CD1c-positive myeloid dendritic cell (primary cell): ENCODE data around the gene ADCY6.
A peak's percentile ranks its signal among the peaks of the same experiment; 100 is the strongest.

ENCODE experiments used
- DNase-seq: peaks from one replicate; pipeline ENCODE4 v3.0.0-alpha.2; 2016; ENCODE audit errors: extremely low spot score

The ADCY6 gene

GRCh38 chr12:48783432-48783831 lies 5.5 kb downstream of the ADCY6 start:
- DNase-seq, result no peak

DNA sequence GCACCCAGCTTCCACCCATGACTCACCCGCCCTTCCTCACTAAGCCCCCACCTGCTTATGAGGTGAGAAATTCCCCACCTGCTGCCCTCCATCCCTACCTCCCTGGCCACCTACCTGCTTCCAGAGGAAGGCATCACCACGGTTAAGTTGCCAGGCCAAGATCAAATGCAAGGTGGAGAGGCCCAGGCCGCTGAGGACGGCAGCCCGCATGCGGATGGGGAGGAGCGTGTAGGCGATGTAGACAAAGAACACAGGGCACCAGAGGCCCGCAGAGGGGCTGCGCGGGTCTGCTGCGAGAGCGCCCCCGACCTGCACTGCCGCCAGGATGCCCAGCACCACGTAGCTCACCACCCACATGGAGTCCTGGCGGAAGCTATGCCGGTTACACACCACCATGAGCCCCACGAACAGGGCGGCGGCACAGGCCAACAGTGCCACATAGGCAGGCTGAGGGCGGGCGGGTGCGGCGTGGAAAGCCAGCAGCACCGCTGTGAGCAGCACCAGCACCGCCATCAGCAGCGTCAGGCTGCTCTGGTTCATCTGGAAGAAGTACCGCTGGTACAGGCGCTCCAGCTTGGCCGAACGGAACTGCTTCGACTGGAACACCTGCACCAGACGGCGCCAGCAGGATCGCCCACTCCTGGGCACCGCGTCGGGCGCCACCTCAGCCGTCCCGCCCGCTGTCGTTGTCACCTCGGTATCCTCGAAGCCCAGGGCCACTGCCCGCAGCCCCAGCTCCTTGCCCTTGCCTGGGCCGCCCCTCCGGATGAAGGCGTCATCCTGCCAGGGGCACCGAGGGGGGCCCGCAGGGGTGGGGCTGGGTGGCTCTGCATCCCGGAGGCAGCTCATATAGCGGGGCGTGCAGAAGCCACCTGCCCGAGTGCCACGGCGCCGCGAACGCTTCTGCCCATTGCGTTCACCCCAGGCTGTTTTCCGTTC lies 6.2 kb downstream of the ADCY6 start:
- no peak for DNase-seq

DNA sequence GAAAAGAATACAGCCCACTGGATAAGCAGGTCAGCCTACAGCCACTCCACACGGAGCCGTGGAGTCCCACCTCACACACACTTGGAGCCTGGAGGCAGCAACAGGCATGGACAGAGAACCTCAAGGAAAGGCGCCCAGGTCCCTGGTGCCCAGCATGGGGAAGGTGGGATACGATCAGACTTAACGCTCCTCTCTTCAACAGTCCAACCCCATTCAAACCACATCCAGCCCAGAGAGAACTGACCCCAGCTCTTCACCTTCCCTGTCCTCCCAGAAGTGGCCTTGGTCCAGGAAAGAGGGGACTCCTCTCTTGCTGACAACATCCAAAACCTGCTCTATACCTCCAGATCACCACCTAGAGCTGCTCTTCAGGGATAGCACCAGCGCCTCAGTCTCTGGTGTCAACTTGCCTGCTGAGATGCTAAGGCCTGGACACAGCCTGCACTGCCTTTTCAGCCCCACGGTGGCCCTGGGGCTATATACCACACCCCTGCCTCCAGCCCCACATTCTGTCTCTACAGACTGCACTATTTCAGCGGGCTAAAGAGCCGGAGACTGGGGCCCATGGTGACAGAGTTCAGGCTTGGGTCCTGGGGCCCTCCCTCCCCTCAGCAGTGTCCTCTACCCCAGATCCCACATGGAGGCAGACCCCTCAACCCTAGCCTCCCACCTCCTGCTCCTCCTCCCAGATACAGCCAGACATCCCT lies 7.0 kb downstream of the ADCY6 start:
- no peak for DNase-seq

DNA sequence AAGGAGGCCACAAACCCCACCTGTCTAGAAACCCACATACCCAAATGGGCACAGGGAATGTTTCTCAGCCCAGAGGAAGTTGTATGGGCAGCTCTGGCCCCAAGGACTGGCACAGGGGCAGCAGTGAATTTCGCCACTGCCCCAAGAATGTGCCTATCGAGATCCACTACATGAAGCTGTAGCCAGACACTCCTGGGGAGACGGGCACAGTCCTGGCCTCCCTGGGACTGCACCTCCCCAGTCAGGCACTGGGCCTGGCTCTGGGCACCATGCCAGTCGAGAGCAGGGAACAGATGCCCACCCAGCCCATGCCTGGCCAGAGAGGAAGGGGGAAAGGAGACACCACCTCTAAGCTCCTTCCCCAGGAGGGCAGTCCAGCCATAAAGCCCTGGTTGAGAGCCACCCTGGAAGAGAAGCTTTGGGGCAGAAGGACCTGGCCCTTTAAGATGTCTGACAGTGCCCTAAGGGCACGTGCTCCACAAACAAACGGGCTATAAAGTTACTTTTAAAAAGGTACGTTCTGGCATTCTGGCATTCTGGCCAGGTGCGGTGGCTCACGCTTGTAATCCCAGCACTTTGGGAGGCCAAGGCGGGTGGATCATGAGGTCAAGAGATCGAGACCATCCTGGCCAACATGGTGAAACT lies 8.4 kb downstream of the ADCY6 start:
- DNase-seq, result no peak

GRCh38 chr12:48779869-48780268 lies 9.0 kb downstream of the ADCY6 start:
- DNase-seq, result peak; percentile 45

DNA sequence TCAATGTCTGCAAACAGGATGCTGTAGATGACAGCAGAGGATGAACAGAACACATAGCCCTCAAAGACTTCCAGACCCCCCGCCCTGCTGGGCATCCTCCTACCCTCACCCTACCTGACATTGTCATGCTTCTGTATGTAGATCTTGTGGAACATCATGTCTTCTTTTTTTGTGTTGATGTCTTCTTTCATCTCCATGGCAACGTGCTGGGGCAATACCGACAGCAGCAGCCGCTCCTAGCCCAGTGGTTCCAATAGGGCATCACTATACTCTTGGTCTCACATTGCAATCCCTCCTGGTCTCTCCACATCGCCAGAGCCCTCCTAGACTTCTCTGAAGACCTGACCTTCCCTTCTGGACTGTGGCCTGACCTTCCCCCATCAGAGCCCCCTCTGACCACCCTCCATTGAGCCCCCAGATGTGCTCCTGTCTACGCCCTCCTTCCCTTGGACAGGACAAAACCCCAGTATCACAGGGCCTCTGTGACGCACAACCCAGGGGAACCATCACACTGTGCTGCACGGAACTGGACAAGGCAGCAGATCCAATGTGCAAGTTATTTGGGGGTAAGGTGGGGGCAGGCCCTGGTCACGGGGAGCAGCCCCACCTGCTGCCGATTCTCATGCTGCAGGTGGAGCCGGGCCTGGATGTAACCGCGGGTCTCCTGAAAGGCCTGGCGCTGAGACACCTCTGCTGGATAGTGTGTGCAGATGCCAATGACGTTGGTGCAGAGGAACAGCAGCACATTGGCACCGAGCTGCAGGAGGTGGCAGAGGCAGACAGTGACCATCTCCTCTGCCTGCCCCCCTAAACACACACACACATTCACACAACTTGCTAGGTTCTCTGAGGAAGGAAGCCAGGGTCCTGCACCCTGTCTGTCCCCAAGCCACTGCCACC lies 11.1 kb downstream of the ADCY6 start:
- DNase-seq, result no peak

DNA sequence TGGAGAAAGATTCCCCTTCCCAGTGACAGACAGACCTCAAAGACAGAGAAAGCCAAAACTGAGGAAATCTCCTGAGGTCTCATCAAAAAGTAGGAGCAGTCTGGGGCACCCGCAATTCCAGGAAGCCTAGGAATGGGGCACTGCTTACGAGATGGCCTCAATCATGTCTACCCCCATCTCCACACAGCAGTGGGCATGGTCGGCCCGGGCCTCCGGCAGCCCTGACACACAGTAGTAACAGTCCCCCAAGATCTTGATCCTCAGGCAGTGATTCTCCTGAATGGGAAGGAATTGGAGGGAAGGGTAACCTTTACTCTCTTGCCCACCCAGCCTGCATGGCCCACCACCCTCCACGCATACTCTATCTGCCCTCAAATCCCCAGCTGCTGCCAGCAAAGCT lies 11.9 kb downstream of the ADCY6 start:
- DNase-seq, result no peak

- DNase-seq, result no peak
These were observed 12.8 kb downstream of the ADCY6 start for GRCh38 chr12:48775991-48776649.

DNA sequence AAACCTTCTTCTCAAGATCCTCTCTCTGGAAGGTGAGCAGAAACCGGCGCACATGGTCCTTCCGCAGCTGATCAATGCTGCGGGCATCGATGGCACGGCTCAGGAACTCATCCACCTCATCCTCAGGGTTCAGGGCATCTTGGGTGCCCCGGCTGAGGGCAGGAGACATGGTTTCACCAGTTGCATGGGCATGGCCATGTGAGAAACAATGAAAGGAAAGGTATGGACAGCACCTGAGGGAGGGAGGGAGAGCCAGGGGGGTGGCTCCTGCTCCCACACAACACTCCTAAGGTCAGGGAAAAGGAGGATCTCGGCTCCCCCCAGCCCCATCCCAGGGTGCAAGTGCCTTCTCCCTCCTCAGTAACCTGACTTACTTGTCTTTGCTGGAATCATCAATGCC lies 13.6 kb downstream of the ADCY6 start:
- DNase-seq, result no peak

DNA sequence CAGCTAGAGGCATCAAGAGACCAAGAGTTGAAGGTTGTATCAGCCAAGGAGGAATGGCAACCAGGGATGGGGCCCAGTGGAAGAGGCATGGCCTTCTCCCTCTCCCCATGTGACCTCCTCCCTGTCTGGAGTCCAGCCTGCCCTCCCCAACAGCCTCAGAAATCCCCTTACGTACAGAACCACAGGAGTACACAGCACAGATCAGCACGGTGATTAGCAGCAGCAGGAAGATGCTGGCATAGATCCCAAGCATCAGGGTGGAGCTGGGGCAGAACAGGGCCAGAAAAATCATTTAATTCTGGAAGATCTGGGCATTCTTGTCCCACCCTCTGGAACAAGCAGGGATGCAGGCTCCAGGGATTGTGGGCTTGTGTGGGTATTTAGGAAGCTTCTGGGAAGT lies 14.4 kb downstream of the ADCY6 start:
- no peak for DNase-seq

DNA sequence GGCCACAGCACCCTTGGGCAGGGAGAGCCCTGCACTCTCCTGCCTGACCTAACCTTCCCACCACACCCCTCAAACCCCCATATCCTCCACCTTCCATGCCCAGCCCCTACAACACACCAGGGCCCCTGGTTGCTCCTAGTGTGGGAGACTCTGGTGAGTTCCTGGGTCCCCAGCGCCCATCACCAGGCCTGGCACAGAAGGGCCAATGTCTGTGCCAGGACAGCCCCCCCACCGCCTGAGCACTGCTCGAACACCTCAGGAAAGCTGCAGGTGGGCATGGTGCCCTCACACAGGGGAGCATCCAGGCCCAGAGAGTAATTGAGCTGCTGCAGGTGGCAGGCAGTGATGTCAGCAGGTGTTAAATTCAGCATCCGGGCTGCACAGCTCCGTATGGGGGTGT lies 15.2 kb downstream of the ADCY6 start:
- DNase-seq, result no peak

GRCh38 chr12:48771588-48772112 lies 17.2 kb downstream of the ADCY6 start:
- DNase-seq, result no peak

DNA sequence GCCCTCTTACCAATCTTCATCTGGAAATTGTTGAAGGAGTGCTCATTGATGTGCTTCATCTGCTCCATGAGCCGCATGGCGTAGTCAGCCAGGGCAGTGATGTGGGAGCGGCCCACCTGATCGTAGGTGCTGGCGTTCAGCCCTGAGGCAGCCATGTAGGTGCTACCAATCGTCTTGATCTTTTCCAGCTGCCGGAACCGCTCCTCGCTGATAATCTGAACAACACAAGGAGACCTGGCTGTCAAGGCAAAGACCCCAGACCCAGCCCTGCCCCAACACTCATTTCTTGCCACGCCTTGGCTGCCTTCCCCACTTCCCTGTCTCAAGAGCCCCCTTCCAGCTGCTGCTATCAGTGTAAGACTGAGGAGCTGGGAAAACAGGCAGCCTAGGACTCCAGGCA lies 18.1 kb downstream of the ADCY6 start:
- no peak for DNase-seq

- no peak for DNase-seq
These were observed 20.2 kb downstream of the ADCY6 start for GRCh38 chr12:48768736-48769135.

DNA sequence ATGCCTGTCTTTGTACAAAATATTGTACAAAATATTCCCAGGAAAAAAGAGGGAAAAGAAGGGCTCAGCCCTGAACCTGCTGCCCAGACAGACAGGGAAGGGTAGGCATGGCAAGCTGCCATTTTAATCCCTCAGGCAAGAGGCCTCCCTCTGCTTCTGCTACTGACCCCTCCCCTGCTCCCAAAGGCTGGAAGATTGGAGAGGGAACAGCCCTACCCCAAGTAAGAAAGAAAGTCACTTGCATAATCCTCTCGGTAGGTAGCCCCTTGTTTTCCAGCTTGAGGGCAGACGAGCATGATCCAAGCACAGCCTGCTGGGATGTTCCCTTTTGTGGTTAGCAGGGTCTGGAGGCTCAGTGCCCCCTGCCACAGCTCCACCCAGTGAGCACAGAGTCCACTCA lies 20.7 kb downstream of the ADCY6 start:
- no peak for DNase-seq

DNA sequence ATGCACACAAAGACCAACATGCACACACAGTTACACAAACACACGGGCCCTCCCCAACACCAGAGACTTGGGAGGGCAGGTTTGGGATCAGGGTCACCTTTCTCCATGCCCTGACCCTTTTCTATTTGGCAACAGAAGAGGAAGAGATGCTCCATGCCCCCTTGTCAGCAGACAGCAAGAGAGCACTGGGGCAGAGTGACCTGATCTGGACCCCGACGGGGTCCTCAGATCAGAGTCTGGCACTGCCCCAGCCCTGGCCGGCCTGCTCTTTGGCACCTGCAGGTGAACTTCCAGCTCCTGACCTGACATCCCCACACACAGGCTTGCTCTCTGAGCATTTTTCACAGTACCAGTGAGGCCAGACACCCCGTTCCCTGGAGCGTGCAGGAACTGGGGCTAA lies 21.4 kb downstream of the ADCY6 start:
- no peak for DNase-seq

GRCh38 chr12:48767047-48767446 lies 21.8 kb downstream of the ADCY6 start:
- no peak for DNase-seq

- peak; percentile 53 for DNase-seq
These were observed 23.1 kb downstream of the ADCY6 start for GRCh38 chr12:48765753-48766162.

DNA sequence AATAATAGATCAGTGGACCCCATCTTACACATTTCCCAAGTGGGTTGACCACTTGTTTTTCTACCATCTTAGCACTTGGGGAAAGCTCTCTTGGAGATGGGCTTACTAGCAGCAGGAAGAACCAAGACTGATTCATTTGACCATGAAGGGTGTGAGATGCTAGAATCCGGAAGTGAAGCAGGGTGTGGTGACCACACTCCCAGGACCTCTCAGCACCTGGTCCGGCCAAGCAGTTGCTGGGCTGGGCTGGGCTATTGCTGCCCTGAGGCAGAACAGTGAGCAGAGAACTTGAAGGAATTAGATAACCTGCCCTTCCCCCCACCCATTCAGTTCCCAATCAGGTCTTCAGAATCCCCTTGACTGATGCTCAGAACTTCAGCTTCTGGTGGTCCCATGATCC lies 24.4 kb downstream of the ADCY6 start:
- no peak for DNase-seq

DNA sequence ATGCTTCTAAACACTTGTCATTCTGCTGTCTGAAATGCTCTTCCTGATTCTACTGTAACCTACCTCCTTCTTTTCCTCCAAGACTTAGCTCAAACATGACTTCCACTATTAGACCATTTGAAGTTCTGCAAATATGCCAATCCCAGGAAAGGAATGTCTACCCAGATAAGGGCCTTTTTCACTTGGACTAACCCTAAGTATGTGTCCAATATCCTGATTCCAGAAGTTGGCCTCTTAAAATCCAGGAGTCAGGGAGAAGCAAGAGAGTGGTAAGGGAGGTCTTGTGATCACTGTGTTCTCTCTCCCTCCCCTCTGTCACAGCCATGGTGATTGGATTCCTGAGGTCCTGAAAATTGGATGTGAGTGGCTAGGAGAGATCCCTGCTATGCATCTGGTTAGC lies 30.2 kb downstream of the ADCY6 start:
- DNase-seq, result no peak

- DNase-seq, result no peak
These were observed 30.7 kb downstream of the ADCY6 start for GRCh38 chr12:48758186-48758585.
